ENCODE results near the gene RNF213.

The RNF213 gene

GRCh38 chr17:80445726-80446110 is 185.1 kb downstream of the RNF213 start:
- Histone ChIP-seq H3K27me3 (replicated peaks; ENCODE audit: control insufficient read depth, insufficient read depth, low read length) (no peaks in the 10 kb centered on the region; the same call in none of the 2 replicates), H3K4me3 (replicated peaks; ENCODE audit: low read depth, low read length) (no peak overlapping the region), H3K36me3 (ENCODE audit: control insufficient read depth, insufficient read depth, low read length) (no peaks in the 10 kb centered on the region)
- TF ChIP-seq CTCF (IDR thresholded peaks at IDR 0.05; ENCODE audit: insufficient read depth, low read length, poor library complexity, severe bottlenecking): no peak
- DNase-seq (ENCODE audit: extremely low read depth, insufficient read length): no peak

- no peaks in the 10 kb centered on the region for H3K36me3 ChIP-seq (ENCODE audit: control insufficient read depth, insufficient read depth, low read length)
- no peak for DNase-seq (ENCODE audit: extremely low read depth, insufficient read length)
Measured at GRCh38 chr17:80446645-80447405, 186.2 kb downstream of the RNF213 start.

GRCh38 chr17:80447790-80448189 is 187.1 kb downstream of the RNF213 start:
- Histone ChIP-seq H3K27me3 (replicated peaks; ENCODE audit: control insufficient read depth, insufficient read depth, low read length) (no peaks in the 10 kb centered on the region; the same call in none of the 2 replicates), H3K4me3 (replicated peaks; ENCODE audit: low read depth, low read length) (no peak overlapping the region), H3K36me3 (ENCODE audit: control insufficient read depth, insufficient read depth, low read length) (no peaks in the 10 kb centered on the region)
- no peak for DNase-seq (ENCODE audit: extremely low read depth, insufficient read length)
- no peak for TF ChIP-seq CTCF (IDR thresholded peaks at IDR 0.05; ENCODE audit: insufficient read depth, low read length, poor library complexity, severe bottlenecking)

More at GRCh38 chr17:80446645-80447405, 186.2 kb downstream of the RNF213 start:
- no peak overlapping the region for H3K4me3 ChIP-seq (replicated peaks; ENCODE audit: low read depth, low read length)
- no peak for TF ChIP-seq CTCF (IDR thresholded peaks at IDR 0.05; ENCODE audit: insufficient read depth, low read length, poor library complexity, severe bottlenecking)
- no peaks in the 10 kb centered on the region; the same call in none of the 2 replicates for H3K27me3 ChIP-seq (replicated peaks; ENCODE audit: control insufficient read depth, insufficient read depth, low read length)
